ENCODE measurements around the gene ACSM2A.
"Not testable (repeated sequence)": the region's sequence is repeated elsewhere in the genome, so short reads cannot be mapped to it uniquely, and the experiment has no call there.

DNA sequence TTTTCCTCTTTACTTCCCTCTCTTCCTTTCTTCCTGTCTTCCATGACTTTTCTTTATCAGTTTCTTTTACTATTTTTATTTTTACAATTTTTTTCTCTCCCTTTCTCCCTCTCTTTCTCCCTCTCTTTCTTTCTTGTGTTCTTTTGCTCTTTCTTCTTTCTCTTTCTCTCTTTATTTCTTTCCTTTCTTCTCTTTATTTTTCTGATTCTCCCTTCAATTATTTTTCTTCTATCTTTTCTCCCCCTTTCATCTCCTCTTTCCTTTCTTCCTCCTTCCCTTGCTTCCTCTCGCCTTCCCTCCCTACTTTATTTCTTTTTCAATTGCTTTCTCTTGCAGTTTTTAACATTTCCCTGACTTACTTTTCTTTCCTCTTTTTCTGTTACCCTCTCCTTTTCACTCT lies 85.3 kb downstream of the ACSM2A start:
- TF ChIP-seq CTCF (IDR thresholded peaks at IDR 0.05; ENCODE audit: low read depth, low read length); EZH2phosphoT487 (IDR thresholded peaks at IDR 0.05; ENCODE audit: low read depth): not testable (repeated sequence)
